GM18508 (cell line): ENCODE measurements around the gene JPH2.
"Not testable (repeated sequence)": the region's sequence is repeated elsewhere in the genome, so short reads cannot be mapped to it uniquely, and the experiment has no call there.

Source experiments
- ATAC-seq: cut with Tn5 transposase; IDR thresholded peaks from one replicate; pipeline ENCODE4 v1.9.1; 2021; ENCODE audit warnings: moderate number of reproducible peaks; ENCODE audit not compliant: insufficient read depth, unreplicated experiment

Gene JPH2

DNA sequence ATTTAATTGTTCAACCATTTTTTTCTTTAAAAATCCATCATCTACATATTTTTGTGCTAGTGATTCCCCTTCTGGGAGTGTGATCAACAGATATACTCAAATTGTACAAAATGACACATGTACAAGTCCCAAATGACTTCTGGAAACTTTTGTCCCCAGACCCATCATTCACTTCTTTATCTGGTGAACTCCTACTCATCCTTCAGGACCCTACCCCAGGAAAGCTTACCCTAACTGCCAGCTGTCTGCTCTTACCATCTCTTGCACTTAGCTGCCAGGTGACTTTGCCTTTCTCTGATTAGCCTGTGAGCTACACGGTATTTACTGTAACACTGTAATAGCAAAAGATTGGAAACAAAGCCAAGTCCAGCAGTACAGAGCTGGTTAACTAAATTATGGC, 55.3 kb downstream of the JPH2 start:
- no peak for ATAC-seq

DNA sequence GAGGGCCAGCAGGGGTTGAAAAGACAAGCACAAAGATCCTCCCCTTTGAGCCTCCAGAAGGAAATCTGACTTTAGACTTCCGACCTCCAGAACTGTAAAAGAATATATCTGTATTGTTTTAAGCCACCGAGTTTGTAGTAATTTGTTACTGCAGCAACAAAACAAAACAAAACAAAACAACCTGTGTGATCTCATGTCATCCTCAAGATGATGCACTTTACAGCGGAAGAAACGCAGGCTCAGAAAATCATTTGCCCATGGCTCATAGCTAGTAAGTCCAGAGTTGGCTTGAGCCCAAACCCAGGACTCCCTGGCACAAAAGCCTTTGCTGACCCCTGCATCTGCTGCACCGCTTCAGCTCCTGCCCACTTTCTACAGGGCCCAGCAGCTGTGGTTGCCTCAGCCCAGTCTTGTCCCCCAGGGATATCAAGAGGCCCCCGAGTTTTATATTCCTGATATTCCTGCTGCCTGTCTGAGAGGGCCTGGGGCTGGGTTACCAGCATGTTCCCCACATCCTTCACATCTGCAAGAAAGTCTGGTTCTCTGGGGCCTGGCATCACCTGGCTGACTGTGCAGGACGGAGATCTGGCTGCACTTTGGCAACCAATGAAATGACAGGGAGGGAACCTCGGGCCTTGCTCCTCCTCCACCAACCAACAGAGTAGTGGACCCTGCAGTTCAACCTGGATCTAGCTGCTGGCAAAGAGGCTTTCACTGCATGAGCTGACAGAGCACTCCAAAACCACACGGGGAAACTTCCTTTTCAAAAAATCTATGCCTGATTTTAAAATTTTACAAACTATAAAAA, 56.9 kb downstream of the JPH2 start:
- no peak for ATAC-seq

DNA sequence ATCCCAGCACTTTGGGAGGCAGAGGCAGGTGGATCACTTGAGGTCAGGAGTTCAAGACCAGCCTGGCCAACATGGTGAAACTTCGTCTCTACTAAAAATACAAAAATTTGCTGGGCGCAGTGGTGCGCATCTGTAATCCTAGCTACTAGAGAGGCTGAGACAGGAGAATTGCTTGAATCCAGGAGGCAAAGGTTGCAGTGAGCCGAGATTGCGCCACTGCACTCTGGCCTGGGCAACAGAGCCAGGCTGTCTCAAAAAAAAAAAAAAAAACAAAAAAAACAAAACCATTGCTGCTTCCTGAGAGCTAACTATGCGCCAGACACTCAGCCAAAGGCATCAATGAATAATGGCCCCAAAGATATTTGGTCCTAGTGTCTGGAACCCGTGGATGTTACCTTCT, 57.7 kb downstream of the JPH2 start:
- ATAC-seq: not testable (repeated sequence)

DNA sequence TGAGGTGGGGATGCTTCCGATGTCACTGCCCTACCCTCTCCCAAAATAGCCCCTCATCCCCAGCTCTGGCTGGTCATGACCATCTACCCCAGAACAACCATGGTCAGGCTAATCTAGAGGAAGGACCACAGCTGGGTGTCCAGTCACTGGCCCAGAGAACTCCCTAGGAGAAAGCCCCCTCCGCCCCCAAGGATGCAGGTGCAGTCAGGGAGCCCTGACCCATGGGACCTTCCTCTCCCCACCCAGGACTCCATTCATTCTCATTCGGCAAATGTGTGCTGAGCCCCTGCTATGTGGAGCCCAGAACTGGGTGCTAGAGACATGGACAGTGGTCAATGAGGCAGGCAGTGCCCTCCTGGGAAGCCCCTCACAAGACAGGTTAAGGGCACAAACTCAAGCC, 60.5 kb downstream of the JPH2 start:
- no peak for ATAC-seq

DNA sequence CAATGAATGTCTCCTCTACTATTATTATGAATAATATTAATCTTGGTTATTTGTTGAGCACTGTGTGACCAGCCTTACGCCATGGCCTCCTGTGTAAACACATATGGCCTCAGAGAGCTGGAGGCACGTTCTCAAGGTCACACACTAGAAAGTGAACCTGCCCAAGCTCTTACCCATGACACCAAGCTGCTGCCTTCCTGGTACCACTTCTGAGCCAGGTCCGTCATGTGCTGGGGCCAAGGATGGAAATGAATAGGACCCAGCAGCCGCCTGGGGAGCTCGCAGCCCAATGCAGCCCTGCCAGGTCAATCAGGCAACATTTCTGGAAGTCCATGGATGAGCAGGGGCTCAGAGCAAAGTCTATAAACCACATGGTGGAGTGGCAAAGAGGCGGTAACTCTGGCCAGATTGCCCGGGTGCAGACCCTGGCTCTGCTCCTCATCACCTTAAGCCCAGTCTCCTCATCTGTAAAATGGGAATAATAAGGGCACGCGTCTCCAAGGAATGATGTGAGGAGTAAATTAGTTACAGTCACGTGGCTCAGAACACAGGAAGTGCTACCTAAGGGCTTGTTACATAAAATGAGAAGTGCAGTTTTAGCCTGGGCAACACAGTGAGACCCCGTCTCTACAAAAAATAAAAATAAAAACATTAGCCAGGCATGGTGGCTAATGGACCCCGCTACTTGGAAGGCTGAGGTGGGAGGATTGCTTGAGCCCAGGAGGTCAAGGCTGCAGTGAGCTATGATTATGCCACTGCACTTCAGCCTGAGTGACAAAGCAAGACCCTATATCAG, 61.5 kb downstream of the JPH2 start:
- no peak for ATAC-seq

DNA sequence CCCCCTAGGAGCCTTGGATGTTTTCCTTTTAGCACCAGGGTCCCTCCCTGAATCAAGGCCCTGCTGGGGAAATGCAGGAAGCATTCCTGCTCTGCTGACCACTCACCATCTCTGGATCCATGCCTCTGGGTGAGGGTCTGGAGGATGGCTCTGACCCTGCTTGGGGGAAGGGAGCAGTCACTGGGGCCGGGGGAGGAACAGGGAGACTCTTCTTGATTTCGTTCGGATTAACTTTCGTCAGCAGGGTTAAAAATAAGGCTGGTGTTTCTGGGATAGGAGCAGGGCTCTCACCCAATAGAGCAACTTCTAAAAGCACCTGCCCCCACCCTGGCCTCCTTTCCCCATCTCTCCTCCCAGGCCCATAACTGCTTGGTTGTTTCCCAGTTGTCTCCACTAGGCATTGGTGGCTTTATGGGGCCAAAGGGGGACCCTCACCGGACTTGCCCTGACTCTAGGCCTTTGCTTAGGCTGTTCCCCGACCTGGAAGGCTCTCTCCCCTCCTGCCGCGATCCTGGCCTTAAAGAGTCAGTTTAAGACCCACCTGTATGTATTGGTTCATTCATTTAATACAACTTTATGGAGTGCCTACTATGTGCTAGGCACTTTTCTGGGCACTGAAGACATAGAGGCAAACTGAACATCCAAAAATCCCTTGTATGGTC, 63.0 kb downstream of the JPH2 start:
- ATAC-seq: no peak

DNA sequence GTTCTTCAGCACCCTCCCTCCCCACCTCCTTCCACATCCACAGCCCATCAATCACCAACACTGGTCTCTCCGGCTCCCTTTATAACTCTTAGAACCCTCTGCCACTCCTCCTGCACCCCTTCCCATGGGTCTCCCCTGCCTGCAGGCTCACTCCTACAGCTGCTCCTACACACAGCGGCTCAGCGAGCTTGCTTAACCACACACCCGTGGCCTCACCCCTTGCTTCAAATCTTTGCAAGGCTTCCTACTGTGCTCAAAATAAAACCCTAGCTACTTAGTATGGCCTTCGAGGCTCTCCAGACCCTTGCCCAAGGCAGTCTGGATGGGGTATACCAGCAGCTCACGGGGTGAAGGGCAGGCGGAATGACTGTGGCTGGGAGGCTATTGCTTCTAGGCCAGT, 63.7 kb downstream of the JPH2 start:
- ATAC-seq: no peak

DNA sequence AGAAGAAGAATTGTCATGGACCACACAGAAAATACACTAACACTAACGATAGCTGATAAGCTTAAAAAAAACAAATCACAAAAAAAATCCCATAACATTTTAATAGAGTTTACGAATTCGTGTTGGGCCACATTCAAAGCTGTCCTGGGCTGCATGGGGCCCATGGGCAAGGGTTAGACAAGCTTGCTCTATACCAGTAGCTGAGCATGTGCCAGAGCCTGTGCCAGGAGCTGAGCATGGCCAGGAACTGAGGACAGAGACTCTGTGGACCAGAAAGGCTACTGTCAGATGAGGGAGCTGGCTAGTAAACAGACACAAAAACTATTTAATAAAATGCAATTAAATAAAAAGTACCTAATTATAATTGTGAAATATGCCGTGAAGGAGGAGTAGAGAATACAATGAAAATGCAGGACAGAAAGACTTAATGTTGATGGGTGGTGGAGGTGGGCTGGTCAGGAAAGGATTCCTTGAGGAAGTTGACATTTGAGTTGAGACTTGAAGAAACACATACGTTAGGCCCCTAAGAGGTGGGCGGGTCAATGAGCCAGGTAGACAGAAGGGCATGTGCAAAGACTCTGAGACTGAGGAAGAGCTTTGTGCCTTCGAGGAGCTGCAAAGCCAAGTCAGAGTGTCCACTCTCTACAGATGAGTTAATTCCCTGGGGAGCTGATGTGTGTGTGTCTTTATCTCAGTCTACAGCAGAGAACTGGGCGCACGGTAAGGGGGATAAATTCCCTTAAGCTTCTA, 66.1 kb downstream of the JPH2 start:
- no peak for ATAC-seq

DNA sequence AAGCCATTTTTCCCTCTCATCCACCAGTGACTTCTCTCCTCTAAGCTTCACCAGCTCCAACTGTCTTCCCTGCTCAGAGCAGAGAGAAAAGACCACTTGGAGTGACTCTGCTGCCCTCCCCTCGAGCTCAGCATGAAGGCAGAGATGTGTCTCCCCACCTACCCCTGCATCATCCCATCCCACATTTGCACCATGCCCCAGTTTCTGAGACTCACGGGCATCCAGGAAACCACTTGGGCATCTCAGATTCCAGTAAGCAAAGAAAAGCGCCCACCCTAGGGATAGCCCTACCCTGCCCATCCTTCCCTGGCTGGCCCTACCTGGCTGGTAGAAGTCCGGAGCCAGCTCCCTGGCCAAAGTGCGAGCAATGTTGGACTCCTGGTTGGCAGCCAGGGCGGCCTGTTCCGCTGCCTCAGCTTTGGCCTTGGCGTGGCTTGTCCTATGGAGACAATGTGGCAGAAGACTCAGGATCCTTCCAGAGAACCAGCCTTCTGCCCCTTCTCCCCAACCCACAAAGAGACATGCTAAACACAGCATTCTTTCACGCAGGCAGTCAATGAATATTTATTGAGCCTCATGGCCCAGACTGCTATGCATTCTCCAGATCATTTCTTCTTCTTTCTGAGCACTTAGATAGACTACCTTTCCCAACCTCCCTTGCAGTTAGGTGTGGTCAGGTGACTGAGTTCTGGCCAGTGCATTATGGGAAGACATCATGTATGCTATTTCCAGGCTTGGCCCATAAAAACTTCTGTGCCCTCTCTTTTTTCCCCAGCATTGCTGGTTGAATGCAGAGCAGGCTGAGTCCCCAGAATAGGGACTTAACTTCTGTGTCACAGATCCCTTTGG, 68.6 kb downstream of the JPH2 start:
- no peak for ATAC-seq

DNA sequence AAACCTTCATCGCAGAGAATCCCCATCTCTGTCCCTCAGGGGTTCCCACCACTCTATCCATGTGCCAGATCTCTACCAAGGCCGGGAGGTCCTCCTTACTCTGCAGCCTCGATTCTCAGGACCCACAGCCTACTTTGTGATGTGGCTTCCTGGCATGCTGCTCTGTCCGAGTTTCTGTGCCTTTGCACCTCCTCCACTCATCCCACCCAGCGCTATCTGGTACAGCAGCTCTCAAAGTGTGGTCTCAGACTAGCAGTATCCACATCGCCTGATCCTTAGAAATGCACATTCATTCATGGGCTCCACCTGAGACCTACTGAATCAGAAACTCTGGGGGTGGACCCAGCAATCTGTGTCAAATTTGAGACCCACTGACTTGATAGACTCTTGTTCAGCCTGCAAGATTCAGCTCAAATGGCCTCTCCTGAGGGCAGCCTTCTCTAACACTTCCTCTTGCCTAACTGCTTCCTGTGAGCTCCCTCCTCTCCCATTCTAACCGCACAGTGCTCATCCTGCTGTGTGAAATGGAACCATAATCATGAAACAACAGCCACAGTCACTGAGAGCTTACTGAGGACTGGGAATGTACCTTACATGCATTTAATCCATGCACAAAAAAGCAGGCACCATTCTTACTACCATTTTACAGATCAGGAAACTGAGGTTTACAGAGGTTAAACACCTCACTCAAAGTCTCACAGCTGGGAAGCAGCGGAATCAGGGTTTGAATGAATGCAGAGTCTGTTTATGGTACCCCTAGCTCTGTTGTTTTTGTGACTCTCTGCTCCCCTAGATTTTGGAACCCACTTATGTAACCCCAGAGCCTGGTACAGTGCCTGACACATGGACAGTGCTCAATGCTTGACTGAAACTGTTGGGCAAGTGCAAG, 69.4 kb downstream of the JPH2 start:
- no peak for ATAC-seq

DNA sequence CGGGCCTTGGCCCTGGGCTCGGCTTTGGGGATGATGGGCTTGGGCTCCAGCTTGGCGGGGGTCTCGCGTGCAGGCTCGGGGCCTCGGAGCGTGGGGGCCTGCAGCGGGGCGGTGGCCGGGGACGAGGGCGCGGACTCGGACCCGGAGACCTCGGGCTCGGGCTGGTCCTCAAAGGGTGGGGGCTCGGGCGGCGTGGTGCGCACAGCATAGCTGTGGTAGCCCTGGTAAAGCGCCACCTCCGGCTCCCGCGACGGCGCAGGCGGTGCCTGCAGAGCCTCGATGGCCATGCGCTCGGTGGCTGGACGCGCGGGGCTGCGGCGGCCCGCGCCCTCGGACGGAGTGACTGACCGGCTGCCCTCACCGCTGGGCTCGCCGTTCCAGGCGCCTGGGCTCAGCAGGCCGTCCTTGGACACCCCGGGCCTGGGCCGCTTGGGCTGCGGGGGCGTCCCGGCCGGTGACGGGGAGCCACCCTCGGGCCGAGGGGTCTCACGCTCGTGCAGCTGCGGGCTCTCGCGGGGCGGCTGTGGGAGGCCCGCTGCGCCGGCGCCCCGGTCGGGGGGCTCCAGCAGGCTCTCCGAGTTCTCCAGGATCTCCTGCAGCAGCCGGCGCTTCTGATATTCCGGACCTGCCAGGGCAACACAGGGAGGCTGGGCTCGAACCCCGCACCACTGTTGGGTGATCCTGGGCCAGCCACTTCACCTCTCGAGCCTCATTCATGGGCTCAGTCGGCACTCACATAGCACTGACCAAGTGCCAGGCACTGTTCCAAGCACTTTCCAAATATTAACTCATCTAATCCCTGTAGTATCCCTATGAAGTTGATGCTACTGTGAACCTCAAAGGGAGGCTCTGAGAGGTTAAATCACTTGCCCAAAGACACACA, 71.0 kb downstream of the JPH2 start:
- ATAC-seq: no peak

DNA sequence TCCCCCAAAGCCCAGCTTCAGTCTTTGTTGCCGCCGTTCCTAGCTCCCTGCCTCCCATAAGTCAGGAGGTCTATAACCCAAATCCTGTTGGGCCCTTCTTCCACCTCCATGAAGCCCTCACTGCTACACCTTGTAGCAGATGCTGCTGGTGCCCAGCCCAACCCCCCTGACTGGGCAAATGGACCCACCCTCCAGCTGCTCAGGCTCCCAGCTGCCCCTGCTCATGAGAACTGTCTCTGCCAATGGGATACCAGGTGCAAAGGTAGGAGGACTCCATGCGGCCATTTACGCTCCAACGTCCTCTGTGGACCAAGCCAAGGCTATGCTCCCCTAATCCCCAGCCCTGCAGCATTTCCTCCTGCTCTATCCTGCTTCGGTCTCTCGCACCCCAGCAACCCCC, 71.8 kb downstream of the JPH2 start:
- no peak for ATAC-seq

DNA sequence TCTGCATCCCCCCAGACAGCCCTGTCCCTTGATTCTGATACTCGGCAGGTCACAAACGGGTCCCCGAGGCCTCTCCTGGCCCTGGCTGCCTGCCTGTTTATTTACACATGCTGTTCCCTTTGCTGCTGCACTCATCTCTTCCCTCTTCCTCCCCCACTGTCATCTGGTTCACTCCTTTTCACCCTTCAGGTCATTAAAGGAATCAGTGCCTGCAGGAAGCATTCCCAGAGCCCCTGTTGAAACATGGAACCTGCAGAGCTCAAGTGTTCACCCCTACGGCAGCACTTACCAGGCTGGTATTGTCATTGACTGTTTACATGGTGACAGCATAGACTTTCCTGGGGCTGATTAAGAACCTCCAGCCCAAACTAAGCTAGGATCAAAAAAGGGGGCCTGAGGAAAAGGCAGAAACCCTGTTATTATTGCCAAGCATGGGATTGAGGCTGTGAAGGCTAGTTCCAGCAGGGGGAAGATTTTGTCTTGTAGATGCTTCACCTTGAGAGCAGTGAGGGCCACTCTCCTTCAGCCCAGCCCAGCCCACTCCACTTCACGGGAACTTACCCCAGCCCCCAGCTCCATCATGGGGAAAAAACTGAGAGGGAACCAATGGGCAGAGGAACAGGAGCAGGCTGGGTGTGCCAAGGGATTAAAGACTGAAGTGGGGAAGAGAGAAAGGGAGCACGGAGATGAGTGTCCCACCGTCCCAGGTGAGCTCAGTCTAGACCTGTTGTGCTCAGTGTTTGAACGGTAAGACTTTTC, 73.2 kb downstream of the JPH2 start:
- no peak for ATAC-seq

DNA sequence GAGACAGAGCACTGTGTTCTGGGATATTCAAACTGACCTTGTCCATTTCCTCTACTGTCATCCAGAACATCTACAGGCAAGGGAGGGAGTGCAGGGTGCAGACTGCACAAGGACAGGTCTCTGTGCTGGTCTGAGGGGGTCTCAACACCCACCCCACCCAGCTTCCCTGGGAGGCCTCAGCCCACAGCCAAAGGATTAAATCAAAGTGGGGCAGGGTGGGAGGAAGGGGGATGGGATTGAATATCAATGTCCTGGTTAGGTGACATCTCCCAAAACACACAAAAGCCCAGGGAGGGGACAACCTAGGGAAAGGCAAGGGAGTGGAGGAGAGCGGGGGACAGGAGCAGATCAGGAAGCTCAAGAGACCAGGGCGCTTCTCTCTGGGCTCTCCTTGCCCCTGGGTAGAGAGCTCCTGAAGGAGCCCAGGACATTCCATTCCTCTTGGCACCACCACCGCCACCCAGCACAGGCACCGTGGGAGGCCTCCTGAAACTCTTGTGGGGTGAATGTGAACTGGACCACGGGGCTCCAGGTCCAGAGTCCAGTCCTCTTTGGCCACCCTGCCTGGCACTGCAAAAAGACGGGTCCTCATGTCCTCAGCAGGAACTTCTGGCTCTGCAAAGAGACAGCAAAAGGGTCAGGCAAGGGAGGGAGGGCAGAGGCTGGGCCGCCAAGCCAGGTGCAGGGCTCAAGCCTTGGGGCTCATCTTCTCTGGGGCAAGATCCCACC, 73.9 kb downstream of the JPH2 start:
- no peak for ATAC-seq

DNA sequence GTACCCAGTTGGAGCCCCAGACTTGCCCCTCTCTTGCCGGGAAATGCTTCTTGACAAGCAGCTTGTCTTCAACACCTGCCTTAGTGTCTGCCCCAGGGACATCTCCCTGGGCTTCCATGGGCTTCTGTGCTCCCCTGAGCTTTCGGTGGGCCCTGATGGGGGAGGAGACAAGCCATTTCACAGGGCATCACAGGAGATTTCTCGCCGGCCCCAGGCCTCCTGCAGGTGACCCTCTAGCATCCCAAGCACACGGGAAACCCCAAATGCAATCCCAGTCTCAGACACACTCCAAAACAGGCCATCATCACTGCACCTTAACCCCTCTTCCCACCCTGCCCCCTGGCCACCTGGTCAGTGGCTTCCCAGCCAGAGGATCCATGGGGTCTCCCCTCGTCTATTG, 74.5 kb downstream of the JPH2 start:
- no peak for ATAC-seq

DNA sequence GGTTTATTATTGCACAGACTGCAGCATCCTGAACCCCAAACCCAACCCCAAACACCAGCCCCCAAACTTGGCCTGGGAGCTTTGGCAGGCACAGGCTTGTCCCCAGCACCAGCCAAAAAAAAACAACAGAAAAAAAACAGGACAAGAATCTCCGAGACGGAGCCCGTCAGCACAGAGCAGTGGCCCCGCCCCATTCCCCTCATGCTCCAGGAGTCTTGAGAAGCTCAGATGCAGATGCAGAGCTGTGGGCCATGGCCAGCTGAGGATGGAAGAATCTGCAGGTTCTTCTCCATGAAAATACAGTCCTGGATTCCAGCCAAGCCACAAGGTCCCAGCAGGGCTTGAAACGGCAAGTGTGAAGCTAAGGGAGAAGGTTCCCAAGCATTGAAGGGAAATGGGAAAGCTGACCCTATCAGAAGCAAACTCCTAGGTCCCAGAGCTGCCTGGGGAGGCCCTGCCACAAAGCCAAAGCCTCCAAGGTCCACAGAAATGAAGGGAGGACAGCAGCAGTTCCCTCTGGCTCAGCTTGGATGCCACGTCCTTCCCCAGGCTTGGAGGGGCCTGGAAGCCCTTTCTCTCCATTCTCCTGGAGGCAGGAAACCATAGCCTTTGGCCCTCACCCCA, 75.2 kb downstream of the JPH2 start:
- ATAC-seq: no peak
